NCI-H226 (cell line): ENCODE data around the gene RECQL5.

Source experiments
- DNase-seq: peaks from one replicate; pipeline ENCODE4 v3.0.0-alpha.2; 2015

The RECQL5 gene

GRCh38 chr17:75685499-75685898, 18.5 kb upstream of the RECQL5 start:
- DNase-seq: peak; percentile 38

GRCh38 chr17:75684924-75685323, 18.0 kb upstream of the RECQL5 start:
- DNase-seq: peak; percentile 99

DNA sequence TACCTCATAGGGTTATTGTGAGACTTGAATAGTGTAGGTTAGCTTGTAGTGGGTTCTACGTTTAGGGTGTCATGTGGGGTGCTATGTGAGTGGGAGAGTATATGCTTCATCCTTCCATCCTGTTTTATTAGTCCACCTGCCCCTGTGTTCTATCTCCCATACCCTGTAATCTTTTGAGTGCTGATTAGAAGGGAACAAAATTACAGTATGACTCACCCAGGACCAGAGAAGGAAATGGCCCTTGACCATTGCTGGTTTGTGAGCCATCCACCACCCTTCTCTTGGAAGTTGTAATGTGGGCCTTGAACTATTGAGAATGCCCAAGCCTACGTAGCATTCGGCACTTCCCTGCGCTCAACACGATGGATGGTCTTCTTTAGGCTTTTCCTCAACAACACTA, 17.3 kb upstream of the RECQL5 start:
- DNase-seq: peak; percentile 79

DNA sequence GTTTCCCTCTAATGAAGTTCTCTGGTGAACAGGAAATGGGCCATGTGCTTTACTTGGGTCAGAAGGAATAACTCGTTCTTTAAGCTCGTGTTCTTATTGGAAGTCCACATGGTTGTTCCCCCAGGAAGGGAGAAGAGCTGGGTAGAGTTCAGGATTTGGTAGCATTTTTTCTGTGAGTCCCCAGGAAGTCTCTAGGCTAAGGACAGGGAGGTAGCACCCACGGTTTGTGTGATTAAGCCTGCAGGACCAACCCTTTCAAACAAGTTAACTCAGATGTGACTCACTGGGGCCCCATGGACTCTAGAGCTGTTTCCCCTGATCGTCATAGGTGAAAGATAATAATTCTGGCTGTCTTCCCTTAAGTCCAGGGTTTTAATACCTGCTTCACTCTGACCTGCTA, 16.6 kb upstream of the RECQL5 start:
- peak; percentile 93 for DNase-seq

DNA sequence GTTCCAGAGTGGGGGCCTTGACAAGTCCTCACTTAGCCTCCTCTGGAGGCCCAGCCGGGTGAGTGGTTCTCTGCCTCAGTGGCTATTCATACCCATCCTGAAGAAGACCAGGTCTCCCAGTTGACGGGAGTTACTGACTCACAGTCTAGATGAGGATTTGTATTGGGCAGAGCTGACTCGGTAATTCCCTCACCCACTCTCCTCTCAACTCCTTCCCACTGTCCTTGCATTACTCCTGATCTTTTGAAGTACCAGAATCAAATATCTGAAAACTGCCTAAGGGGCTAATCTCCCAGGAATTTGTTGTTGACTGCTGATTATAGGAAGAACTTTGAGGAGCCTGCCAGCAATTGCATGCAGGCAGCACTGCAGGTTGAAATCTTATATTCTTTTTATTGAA, 14.3 kb upstream of the RECQL5 start:
- DNase-seq: peak; percentile 79

GRCh38 chr17:75680431-75680830, 13.5 kb upstream of the RECQL5 start:
- DNase-seq: no peak

GRCh38 chr17:75679706-75680211, 12.8 kb upstream of the RECQL5 start:
- DNase-seq: peak; percentile 40

DNA sequence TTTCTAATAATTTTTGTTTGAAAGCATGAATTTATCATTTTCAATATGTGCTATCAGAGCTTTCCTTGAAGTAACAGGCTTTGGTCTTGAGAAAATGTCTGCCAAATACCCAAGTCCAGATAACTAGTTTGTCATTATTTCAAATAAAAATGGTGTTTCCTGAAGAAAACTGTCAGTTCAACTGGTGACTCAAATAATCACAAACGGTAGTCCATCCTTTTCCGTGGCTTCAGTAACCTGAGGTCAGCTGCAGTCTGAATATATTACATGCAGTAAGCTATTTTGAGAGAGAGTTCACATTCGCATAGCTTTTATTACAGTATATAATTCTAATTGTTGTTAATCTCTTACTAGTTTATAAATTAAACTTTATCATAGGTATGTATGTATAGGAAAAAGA, 9.5 kb upstream of the RECQL5 start:
- DNase-seq: no peak

- DNase-seq: no peak
These were observed 6.5 kb upstream of the RECQL5 start for GRCh38 chr17:75673487-75673886.

GRCh38 chr17:75672011-75672410, 5.1 kb upstream of the RECQL5 start:
- DNase-seq: no peak

DNA sequence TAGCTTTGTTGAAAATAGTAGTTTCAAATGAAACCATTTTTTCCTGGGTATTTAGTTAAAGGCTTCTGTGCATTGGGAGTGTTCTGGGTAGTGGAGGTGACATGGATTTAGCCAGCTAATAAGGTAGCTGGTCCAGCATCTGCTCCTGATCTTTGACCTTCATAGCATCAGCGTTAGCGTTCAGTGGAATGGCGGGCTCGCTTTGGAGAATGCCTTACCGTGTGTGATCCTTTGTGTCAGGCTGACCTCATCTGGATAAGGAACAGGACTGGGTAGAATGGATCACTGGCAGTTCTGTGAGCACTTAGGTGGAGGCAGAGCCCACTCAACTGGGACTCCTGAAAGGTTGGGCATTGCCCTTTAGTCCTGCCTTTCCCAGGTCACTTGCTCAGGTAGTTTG, 3.9 kb upstream of the RECQL5 start:
- no peak for DNase-seq

DNA sequence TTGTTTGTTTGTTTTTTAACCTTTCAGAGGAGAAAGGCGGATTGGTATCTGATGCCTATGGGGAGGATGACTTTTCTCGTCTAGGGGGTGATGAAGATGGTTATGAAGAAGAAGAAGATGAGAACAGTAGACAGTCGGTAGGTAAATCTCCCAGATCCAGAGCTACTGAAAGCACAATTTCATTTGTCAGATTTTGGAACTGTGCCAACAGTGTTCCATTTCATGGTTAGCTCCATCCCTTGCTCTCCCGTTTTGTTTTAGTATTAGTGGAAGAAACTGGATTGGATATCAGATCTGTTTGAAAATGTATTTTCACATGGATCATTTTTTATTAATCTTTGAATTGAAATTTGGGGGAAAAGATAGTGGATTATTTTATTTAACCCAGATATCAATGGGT, 1.5 kb upstream of the RECQL5 start:
- no peak for DNase-seq

DNA sequence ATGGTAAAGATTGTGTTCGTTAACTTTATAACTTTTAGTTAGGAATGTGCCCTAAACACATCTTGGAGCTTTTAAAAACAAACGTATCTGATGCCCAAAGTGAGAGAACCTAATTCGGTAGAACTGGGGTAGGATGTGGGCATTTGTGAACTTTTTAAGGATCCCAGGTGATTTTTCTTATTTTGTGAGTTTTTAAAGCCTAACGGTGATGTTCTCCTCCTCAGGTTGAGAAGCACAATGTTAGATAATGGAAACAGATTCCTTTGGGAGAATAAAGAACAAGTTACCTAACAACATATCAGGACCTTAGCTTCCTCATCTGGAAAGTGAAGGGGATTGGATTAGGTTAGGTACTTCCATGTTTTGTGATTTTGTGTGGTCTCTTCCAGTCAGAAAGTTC, 871 bp upstream of the RECQL5 start:
- DNase-seq: no peak

DNA sequence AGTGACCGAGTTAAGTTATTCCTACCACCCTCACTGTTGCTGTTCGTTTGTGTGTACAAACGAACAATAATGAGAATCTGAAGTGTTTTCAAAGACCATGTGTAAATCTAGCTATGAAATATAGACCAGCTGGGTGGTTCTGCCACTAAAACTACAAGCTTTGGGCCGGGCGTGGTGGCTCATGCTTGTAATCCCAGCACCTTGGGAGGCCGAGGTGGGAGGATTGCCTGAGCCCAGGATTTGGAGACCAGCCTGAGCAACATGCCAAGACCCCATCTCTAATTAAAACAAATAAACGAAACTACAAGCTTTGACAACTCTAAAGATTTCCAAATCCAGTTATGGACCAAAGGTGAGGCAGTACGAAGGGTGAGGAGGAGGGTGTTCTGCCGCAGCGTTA, 973 bp downstream of the RECQL5 start:
- no peak for DNase-seq

- no peak for DNase-seq
These were observed 2.8 kb downstream of the RECQL5 start for GRCh38 chr17:75664099-75664549.

GRCh38 chr17:75662511-75662910, 4.4 kb downstream of the RECQL5 start:
- no peak for DNase-seq

GRCh38 chr17:75661531-75661930, 5.4 kb downstream of the RECQL5 start:
- no peak for DNase-seq

DNA sequence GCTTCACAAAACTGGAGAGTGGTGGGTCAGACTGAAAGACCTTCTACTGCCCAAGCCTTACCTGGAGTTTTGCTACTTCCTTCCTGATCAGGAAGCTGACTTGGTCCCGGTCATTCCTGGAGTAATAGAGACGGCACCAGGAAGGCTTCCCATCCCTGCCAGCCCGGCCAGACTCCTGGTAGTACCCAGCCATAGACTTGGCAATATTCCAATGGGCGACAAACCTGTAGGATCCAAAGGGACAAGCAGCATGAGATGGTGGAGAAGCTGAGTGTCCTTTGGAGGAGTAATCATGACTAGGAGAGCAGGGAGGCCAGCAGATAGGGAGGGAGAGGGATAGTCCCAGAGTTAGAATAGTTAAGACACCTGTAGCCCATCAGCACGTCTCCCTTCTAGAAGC, 8.7 kb downstream of the RECQL5 start:
- DNase-seq: no peak

GRCh38 chr17:75654176-75654575, 12.8 kb downstream of the RECQL5 start:
- peak; percentile 15 for DNase-seq

GRCh38 chr17:75652934-75653549, 13.9 kb downstream of the RECQL5 start:
- DNase-seq: peak; percentile 33

- no peak for DNase-seq
These were observed 14.6 kb downstream of the RECQL5 start for GRCh38 chr17:75652341-75652740.

GRCh38 chr17:75650874-75651273, 16.1 kb downstream of the RECQL5 start:
- DNase-seq: no peak

- no peak for DNase-seq
These were observed 17.3 kb downstream of the RECQL5 start for GRCh38 chr17:75649687-75650086.

DNA sequence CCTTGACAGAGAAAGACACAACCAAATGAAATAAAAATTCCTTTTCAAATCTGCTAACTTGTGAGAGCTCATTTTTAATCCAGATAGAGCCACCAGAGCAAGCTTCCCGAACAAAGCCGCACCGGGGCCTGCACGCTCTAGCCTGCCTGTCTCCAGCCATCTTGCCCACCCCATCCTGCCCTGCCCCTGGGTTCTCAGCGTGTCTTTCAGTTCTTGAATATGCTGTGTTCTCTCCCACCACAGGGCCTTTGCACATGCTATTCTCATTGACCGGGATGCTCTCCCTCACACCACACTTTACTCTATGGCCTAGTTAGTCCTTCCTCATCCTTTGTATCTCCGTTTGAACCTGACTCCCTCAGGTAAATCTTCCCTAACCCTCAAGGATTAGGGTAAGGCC, 19.0 kb downstream of the RECQL5 start:
- no peak for DNase-seq

GRCh38 chr17:75647061-75647460, 19.9 kb downstream of the RECQL5 start:
- DNase-seq: no peak
